ENCODE measurements around the gene NUPR1. TPM values are rescaled to one million over a fixed set of nuclear protein-coding genes. Genes with fewer than 3 reads are reported as not detected.

Gene NUPR1
- total and polyA plus RNA-seq, 2 of the 13 experiments (the other 11 are each of a cell fraction or from before 2014, with no cell fraction given), result 18.0 to 25.6 TPM

- TF ChIP-seq ZNF761 (CRISPR knock-in tag; conservative IDR thresholded peaks at IDR 0.05) (peak; percentile 28; the same call in 1 of the 2 replicates), ZSCAN22 (CRISPR knock-in tag; IDR thresholded peaks at IDR 0.05) (no peak), TARDBP (CRISPR knock-in tag; IDR thresholded peaks at IDR 0.05) (peak; percentile 88), ZNF570 (CRISPR knock-in tag; IDR thresholded peaks at IDR 0.05; ENCODE audit: borderline replicate concordance) (no peak), ZNF430 (CRISPR knock-in tag; IDR thresholded peaks at IDR 0.05) (0 out of 2 replicates have a peak, but pooled peaks have one; percentile 41), GMEB2 (CRISPR knock-in tag; IDR thresholded peaks at IDR 0.05; ENCODE audit: low read depth) (no peak), ZNF660 (CRISPR knock-in tag; IDR thresholded peaks at IDR 0.05; ENCODE audit: borderline replicate concordance, low read depth) (no peak), SUZ12 (IDR thresholded peaks at IDR 0.05; ENCODE audit: low read depth, low read length) (no peak), ZNF557 (CRISPR knock-in tag; IDR thresholded peaks at IDR 0.05) (no peak), PRMT3 (CRISPR knock-in tag; IDR thresholded peaks at IDR 0.05; ENCODE audit: borderline replicate concordance, low read depth) (no peak), HDAC1 (CRISPR knock-in tag; IDR thresholded peaks at IDR 0.05) (0 out of 2 replicates have a peak, but pooled peaks have one; percentile 49), U2AF2 (IDR thresholded peaks at IDR 0.05; ENCODE audit: low read depth, low read length) (no peak), THAP9 (CRISPR knock-in tag; IDR thresholded peaks at IDR 0.05; ENCODE audit: borderline replicate concordance) (peak; percentile 50; the same call in 1 of the 2 replicates), KDM4B (CRISPR knock-in tag; IDR thresholded peaks at IDR 0.05) (no peak), ZNF121 (CRISPR knock-in tag; IDR thresholded peaks at IDR 0.05) (peak; percentile 64), ZNF335 (CRISPR knock-in tag; IDR thresholded peaks at IDR 0.05) (0 out of 2 replicates have a peak, but pooled peaks have one; percentile 54), SNRNP70 (IDR thresholded peaks at IDR 0.05; ENCODE audit: low read depth, low read length) (no peak), FOXK1 (CRISPR knock-in tag; IDR thresholded peaks at IDR 0.05; ENCODE audit: borderline replicate concordance, low read depth) (peak; percentile 64; the same call in 1 of the 2 replicates), ZIK1 (CRISPR knock-in tag; IDR thresholded peaks at IDR 0.05; ENCODE audit: borderline replicate concordance, low read depth) (peak; percentile 86; the same call in 1 of the 2 replicates), THYN1 (CRISPR knock-in tag; IDR thresholded peaks at IDR 0.05; ENCODE audit: borderline replicate concordance, low read depth) (no peak), PAX8 (CRISPR knock-in tag; IDR thresholded peaks at IDR 0.05; ENCODE audit: borderline replicate concordance) (no peak), THAP7 (CRISPR knock-in tag; IDR thresholded peaks at IDR 0.05) (no peak), CSRNP2 (CRISPR knock-in tag; conservative IDR thresholded peaks at IDR 0.05; ENCODE audit: low read depth) (no peak)
Measured at GRCh38 chr16:28538733-28539596, at the start of gene NUPR1 (continued).
